Stomach (tissue), 9 donors: Measurements from ENCODE around the gene DOK5. TPM values are rescaled to one million over a fixed set of nuclear protein-coding genes. Genes with fewer than 3 reads are reported as not detected.

Source experiments
- DNase-seq, 2 donors: peaks; one replicate each; pipeline versions ENCODE4 v3.0.0 to v3.0.0-alpha.2; 2013 to 2019
- H3K27ac ChIP-seq, 5 donors: fragments of 200-600 bp in 4 of 5; sonication (generic) in 4 of 5; one replicate each; pipeline ENCODE4 v1.5.1; 2013 to 2019; ENCODE audit warnings: mild to moderate bottlenecking in 1 of 5, moderate library complexity in 1 of 5
- H3K27me3 ChIP-seq, 3 donors: fragments of 200-600 bp; sonication (generic); one replicate each; pipeline ENCODE4 v1.5.1; 2017 to 2019; ENCODE audit warnings: mixed run types in 1 of 3
- H3K36me3 ChIP-seq, 4 donors: fragments of 200-600 bp; sonication (generic); 1 replicate in 3 of 4; 2 replicates in 1 of 4; pipeline ENCODE4 v1.5.1; 2016 to 2019
- H3K4me1 ChIP-seq, 4 donors: fragments of 200-600 bp; sonication (generic); one replicate each; pipeline ENCODE4 v1.5.1; 2016 to 2019
- H3K4me3 ChIP-seq, 4 donors: fragments of 200-600 bp; sonication (generic) in 3 of 4; one replicate each; pipeline ENCODE4 v1.5.1; 2016 to 2019; ENCODE audit warnings: mild to moderate bottlenecking in 1 of 4
- H3K9me3 ChIP-seq, 4 donors: fragments of 200-600 bp; sonication (generic); one replicate each; pipeline ENCODE4 v1.5.1; 2016 to 2019
- EP300 ChIP-seq: sonication (generic); formaldehyde crosslinking; IDR thresholded peaks from one replicate; pipeline ENCODE4 v1.6.1; 2017; ENCODE audit warnings: antibody characterized with exemption
- POLR2A ChIP-seq, 4 donors: fragments of 450-650 bp; IDR thresholded peaks; one replicate each; pipeline ENCODE4 v1.6.1; 2016; ENCODE audit warnings: antibody characterized with exemption in 4 of 4, control low read depth in 2 of 4, mild to moderate bottlenecking in 1 of 4, moderate library complexity in 1 of 4
- POLR2AphosphoS5 ChIP-seq, 3 donors: sonication (generic); formaldehyde crosslinking; IDR thresholded peaks; one replicate each; pipeline ENCODE4 v1.6.1; 2016; ENCODE audit warnings: antibody characterized with exemption in 3 of 3
- WGBS, 5 donors: extraction: QIAGEN DNeasy Blood & Tissue Kit in 3 of 5; methylation state at CpG; one replicate each; pipeline versions ENCODE4 v1.1.5 to v1.1.7; 2013 to 2018; 5-methylcytosine and 5-hydroxymethylcytosine counted together
- intact Hi-C: fragments of 100-400 bp; cut with DNase I; formaldehyde crosslinking; loops from one replicate; pipeline ENCODE4 v1.15.1; 2023; ENCODE audit warnings: low total_unique reads
- polyA plus RNA-seq, 3 donors: library from polyadenylated mRNA; stranded (reverse); fragments of 200-250 nt; gene quantifications; one replicate each; pipeline ENCODE4 v1.2.3, GENCODE V29; 2013
- total RNA-seq, 5 donors: library from RNA; depleted of rRNA; stranded (reverse); fragments of >200 nt; gene quantifications; one replicate each; pipeline versions ENCODE4 v1.1.0 to v1.2.3, GENCODE V29; 2014 to 2016
- TF ChIP-seq, protein P1 (sequence below), 7 experiments: fragments of 450-650 bp in 4 of 7; fragments of 200-600 bp in 3 of 7; sonication (generic) in 3 of 7; IDR thresholded peaks; one replicate each; pipeline ENCODE4 v1.5.1; 2016 to 2019; ENCODE audit warnings: antibody characterized with exemption in 7 of 7, control low read depth in 2 of 7, mild to moderate bottlenecking in 1 of 7
- donor health status: healthy with polysubstance abuse.
- donor health status: Bipolar disorder and iron deficiency.
- donor health status: healthy.

The DOK5 gene
- total and polyA plus RNA-seq, 8 donors, result 0.58 to 4.4 (median 1.1) TPM; not detected in 4

DNA sequence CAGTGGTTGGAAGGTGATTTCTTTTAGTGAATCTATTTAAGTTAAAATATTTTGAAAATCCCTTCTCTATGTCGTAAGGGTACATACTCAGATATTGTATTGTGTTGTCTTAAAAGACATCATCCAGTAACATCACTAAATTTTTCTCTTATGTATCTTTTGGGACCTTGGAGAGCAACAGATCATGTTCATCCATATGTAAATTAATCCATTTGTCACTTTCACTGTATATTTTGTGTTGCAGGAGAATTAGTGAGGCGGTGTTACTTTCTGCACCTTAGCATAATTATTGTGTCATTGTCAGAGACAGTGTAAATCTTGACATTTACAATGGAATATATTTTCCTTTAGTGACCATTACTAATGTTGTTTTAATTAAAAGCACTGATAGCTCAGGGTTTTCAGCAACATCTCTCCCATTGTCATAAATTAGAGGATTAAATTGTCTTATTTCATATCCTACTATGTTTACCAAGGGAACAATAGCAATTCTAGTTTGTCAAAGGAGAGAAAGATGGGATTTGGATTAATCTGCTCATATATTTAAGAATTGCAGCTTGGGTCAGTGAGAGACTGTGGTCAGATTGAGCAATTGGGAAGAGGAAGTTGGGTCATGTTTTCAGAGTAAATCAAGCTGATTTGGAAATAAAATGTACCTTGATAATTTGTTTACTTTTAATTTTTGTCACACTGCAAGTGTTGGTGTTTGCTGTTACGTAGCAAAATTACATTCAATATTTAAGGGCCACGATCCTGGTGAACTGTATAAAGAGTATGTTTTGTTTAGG is 22.7 kb downstream of the DOK5 start:
- TF ChIP-seq POLR2AphosphoS5 (IDR thresholded peaks at IDR 0.05) (no peak), EP300 (no peak), POLR2A (IDR thresholded peaks at IDR 0.05) (no peak)
- TF ChIP-seq, protein P1, sequence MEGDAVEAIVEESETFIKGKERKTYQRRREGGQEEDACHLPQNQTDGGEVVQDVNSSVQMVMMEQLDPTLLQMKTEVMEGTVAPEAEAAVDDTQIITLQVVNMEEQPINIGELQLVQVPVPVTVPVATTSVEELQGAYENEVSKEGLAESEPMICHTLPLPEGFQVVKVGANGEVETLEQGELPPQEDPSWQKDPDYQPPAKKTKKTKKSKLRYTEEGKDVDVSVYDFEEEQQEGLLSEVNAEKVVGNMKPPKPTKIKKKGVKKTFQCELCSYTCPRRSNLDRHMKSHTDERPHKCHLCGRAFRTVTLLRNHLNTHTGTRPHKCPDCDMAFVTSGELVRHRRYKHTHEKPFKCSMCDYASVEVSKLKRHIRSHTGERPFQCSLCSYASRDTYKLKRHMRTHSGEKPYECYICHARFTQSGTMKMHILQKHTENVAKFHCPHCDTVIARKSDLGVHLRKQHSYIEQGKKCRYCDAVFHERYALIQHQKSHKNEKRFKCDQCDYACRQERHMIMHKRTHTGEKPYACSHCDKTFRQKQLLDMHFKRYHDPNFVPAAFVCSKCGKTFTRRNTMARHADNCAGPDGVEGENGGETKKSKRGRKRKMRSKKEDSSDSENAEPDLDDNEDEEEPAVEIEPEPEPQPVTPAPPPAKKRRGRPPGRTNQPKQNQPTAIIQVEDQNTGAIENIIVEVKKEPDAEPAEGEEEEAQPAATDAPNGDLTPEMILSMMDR (IDR thresholded peaks at IDR 0.05), result no peak
- WGBS, 5 donors, result 65 to 80% (median 71%) methylated on average over 4 of the region's 4 CpGs
- Histone ChIP-seq H3K27ac (no peak overlapping the region), H3K4me1 (no peaks in the 10 kb centered on the region), H3K36me3 (no peaks in the 10 kb centered on the region), H3K4me3 (no peak overlapping the region), H3K9me3 (no peaks in the 10 kb centered on the region), H3K27me3 (no peaks in the 10 kb centered on the region)
- DNase-seq, result no peak
- intact Hi-C loops, result no loop called here

DNA sequence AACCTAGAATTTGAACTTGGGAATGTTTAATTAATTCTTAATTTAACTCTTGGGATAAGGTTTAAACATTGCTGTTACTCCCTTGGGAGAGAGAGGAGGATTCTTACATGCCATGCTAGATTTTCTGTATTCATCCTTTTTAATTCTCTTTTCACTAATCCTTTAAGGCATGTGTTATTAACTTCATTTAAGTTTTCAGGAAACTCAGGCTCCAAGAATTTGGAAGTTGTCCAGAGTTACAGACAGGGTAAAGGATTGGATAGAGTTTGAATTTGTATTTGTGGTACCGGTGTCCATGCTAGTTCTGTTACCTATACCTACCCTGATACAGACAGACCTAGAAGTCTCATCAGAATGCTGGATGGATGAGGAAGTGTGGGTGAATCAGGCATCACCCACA is 23.7 kb downstream of the DOK5 start:
- no peak overlapping the region for H3K27ac ChIP-seq
- 76 to 97% (median 89%) methylated on average over 1 of the region's 1 CpG for WGBS, 5 donors
- H3K27me3 ChIP-seq, result no peaks in the 10 kb centered on the region
- no peaks in the 10 kb centered on the region for H3K4me1 ChIP-seq
- no peaks in the 10 kb centered on the region for H3K36me3 ChIP-seq
- no peak for DNase-seq
- no peak for TF ChIP-seq EP300
- TF ChIP-seq POLR2A (IDR thresholded peaks at IDR 0.05), result no peak
- TF ChIP-seq, protein P1 (IDR thresholded peaks at IDR 0.05), result no peak
- no peak for TF ChIP-seq POLR2AphosphoS5 (IDR thresholded peaks at IDR 0.05)
- no peaks in the 10 kb centered on the region for H3K9me3 ChIP-seq
- H3K4me3 ChIP-seq, result no peak overlapping the region
- intact Hi-C loops, result no loop called here

DNA sequence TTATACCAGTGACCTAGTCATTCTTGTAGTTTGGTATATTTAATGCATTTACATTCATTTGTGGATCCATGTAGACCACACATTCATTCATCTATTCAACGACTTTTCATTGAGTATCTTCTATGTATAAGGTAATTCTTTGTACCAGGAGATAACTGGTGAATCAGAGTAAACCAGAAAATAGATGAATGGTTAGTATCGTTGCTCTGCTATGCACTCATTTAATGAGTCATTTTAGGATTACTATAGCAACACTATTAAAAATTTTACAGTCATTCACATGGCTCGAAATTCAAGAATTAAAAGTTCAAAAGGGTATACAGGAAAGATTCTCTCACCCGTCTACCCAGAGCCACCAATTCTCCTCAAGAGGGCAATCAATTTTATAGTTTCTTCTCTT is 26.8 kb downstream of the DOK5 start:
- Histone ChIP-seq H3K36me3 (no peaks in the 10 kb centered on the region), H3K27ac (no peak overlapping the region), H3K27me3 (no peaks in the 10 kb centered on the region), H3K4me1 (no peaks in the 10 kb centered on the region), H3K4me3 (no peak overlapping the region), H3K9me3 (no peaks in the 10 kb centered on the region)
- no peak for DNase-seq
- intact Hi-C loops, result no loop called here
- TF ChIP-seq, protein P1 (IDR thresholded peaks at IDR 0.05), result no peak
- no peak for TF ChIP-seq EP300
- no peak for TF ChIP-seq POLR2A (IDR thresholded peaks at IDR 0.05)
- TF ChIP-seq POLR2AphosphoS5 (IDR thresholded peaks at IDR 0.05), result no peak
- WGBS, 5 donors, result 79 to 81% (median 80%) methylated on average over 4 of the region's 4 CpGs

DNA sequence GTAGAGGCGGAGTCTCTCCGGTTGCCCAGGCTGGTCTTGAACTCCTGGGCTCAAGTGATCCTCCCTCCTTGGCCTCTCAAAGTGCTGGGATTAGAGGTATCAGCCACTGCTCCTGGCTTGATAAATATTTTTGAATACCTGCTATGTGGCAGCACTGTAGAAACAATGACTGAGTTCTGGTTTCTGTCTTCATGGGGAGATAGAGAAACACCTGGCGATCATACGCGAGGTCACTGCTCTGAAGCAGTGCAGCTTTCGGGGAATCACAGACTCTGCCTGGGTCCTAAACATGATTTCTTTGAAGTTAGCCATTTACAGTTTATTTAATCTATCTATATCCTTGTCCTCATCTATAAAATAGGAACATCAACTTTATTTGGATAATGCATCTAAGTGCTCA is 31.2 kb downstream of the DOK5 start:
- no peaks in the 10 kb centered on the region for H3K27me3 ChIP-seq
- H3K4me3 ChIP-seq, result no peak overlapping the region
- DNase-seq, result no peak
- 89 to 97% (median 94%) methylated on average over 6 of the region's 6 CpGs for WGBS, 5 donors
- no peaks in the 10 kb centered on the region for H3K4me1 ChIP-seq
- no peak overlapping the region for H3K27ac ChIP-seq
- intact Hi-C loops, result no loop called here
- TF ChIP-seq POLR2AphosphoS5 (IDR thresholded peaks at IDR 0.05) (no peak), EP300 (no peak), POLR2A (IDR thresholded peaks at IDR 0.05) (no peak)
- TF ChIP-seq, protein P1 (IDR thresholded peaks at IDR 0.05), result no peak
- no peaks in the 10 kb centered on the region for H3K36me3 ChIP-seq
- no peaks in the 10 kb centered on the region for H3K9me3 ChIP-seq
